GM12878 (cell line): ENCODE results near the gene PIGV. TPM values are rescaled to one million over a fixed set of nuclear protein-coding genes. Genes with fewer than 3 reads are reported as not detected.

Experiments used
- ATAC-seq: fragments of 200-7000 bp; cut with Tn5 transposase; 3 replicates; pipeline ENCODE4 v1.9.1; 2020; ENCODE audit warnings: mild to moderate bottlenecking, moderate library complexity
- BruUV-seq: library from RNA; stranded (reverse); fragments of 400-500 nt; replicated peaks from 2 replicates; lab custom pipeline; 2021; lab: Mats Ljungman, UMichigan
- CTCF ChIA-PET: fragments of 300-600 bp; sonication (Branson Sonifier 250); formaldehyde crosslinking; extraction: SDS; loops from one replicate; lab custom pipeline; 2021; ENCODE audit warnings: inconsistent platforms; lab: Yijun Ruan, JAX
- POLR2A ChIA-PET: fragments of 350-600 bp; formaldehyde crosslinking; extraction: SDS; loops from one replicate; lab custom pipeline; 2021; ENCODE audit warnings: inconsistent platforms; lab: Charles Lee
- RAD21 ChIA-PET: fragments of 300-600 bp; sonication (Branson Sonifier 250); formaldehyde crosslinking; loops from one replicate; lab custom pipeline; 2023; ENCODE audit warnings: antibody characterized with exemption; ENCODE audit not compliant: unreplicated experiment; lab: Charles Lee
- SMC1A ChIA-PET: fragments of 300-600 bp; sonication (Branson Sonifier 250); formaldehyde crosslinking; loops from one replicate; lab custom pipeline; 2023; ENCODE audit not compliant: unreplicated experiment, uncharacterized antibody; lab: Charles Lee
- DNase-seq: peaks from one replicate; pipeline ENCODE4 v3.0.0-alpha.2; 2011; ENCODE audit warnings: low read depth, low spot score
- FAIRE-seq: peaks from 3 replicates; lab custom pipeline; 2011; peaks lifted over from hg19 to GRCh38; lab: Jason Lieb, UNC
- H2AFZ ChIP-seq: 2 replicates; pipeline ENCODE4 v1.6.0; 2011; ENCODE audit warnings: low read depth, low read length, control low read depth; ENCODE audit not compliant: control insufficient read depth
- H3K27ac ChIP-seq: 2 replicates; pipeline ENCODE4 v1.5.1; 2011; ENCODE audit warnings: control low read depth; ENCODE audit not compliant: control insufficient read depth, insufficient read depth
- H3K27me3 ChIP-seq, 2 experiments: replicated peaks in 1 of 2; 2 replicates each; pipeline versions ENCODE4 v1.6.0 to v1.6.1; 2011; ENCODE audit warnings: low read length in 1 of 2; ENCODE audit not compliant: control insufficient read depth in 2 of 2, insufficient read depth in 2 of 2
- H3K36me3 ChIP-seq, 2 experiments: 2 replicates each; pipeline ENCODE4 v1.5.1; 2011; ENCODE audit warnings: low read length in 1 of 2; ENCODE audit not compliant: control insufficient read depth in 2 of 2, insufficient read depth in 2 of 2
- H3K4me1 ChIP-seq: 2 replicates; pipeline ENCODE4 v1.6.1; 2011; ENCODE audit warnings: mild to moderate bottlenecking, low read length, moderate library complexity, mixed read lengths; ENCODE audit not compliant: control insufficient read depth, insufficient read depth
- H3K4me2 ChIP-seq: 2 replicates; pipeline ENCODE4 v1.6.0; 2011; ENCODE audit warnings: control low read depth; ENCODE audit not compliant: control insufficient read depth, insufficient read depth
- H3K4me3 ChIP-seq: fragments of 200-600 bp; sonication (generic); 2 replicates; pipeline ENCODE4 v1.5.1; 2016
- H3K79me2 ChIP-seq: 2 replicates; pipeline ENCODE4 v1.6.0; 2011; ENCODE audit warnings: low read length; ENCODE audit not compliant: control insufficient read depth, insufficient read depth
- H3K9ac ChIP-seq: 2 replicates; pipeline ENCODE4 v1.8.0; 2011; ENCODE audit warnings: low read length, control low read depth, mixed read lengths; ENCODE audit not compliant: control insufficient read depth, insufficient read depth
- H3K9me3 ChIP-seq: replicated peaks from 3 replicates; pipeline ENCODE4 v1.5.1; 2011; ENCODE audit warnings: mild to moderate bottlenecking, low read length; ENCODE audit not compliant: control insufficient read depth, insufficient read depth
- H4K20me1 ChIP-seq: 2 replicates; pipeline ENCODE4 v1.6.0; 2011; ENCODE audit not compliant: control insufficient read depth, insufficient read depth
- ATF3 ChIP-seq: IDR thresholded peaks from 2 replicates; pipeline ENCODE4 v1.6.1; 2011; ENCODE audit warnings: low read depth, mild to moderate bottlenecking, low read length, moderate library complexity, borderline replicate concordance; ENCODE audit errors: extremely low read depth
- ATF7 ChIP-seq: fragments of 450-650 bp; IDR thresholded peaks from 2 replicates; pipeline ENCODE4 v1.6.1; 2016; ENCODE audit warnings: low read depth, mild to moderate bottlenecking
- BCL11A ChIP-seq: IDR thresholded peaks from 2 replicates; pipeline ENCODE4 v1.6.1; 2011; ENCODE audit warnings: low read depth, low read length
- CHD2 ChIP-seq: IDR thresholded peaks from 2 replicates; pipeline ENCODE4 v1.6.1; 2011; ENCODE audit warnings: low read depth, low read length, improper control_type of control experiment, borderline replicate concordance
- FOXK2 ChIP-seq: fragments of 450-650 bp; IDR thresholded peaks from 2 replicates; pipeline ENCODE4 v1.6.1; 2017; ENCODE audit warnings: mild to moderate bottlenecking, moderate library complexity
- HCFC1 ChIP-seq: fragments of 150-350 bp; IDR thresholded peaks from 2 replicates; pipeline ENCODE4 v1.6.1; 2014; ENCODE audit warnings: low read length
- IRF4 ChIP-seq: IDR thresholded peaks from 2 replicates; pipeline ENCODE4 v1.6.1; 2011; ENCODE audit warnings: low read depth, low read length
- JUND ChIP-seq: IDR thresholded peaks from 2 replicates; pipeline ENCODE4 v1.6.1; 2012; ENCODE audit warnings: low read depth, mild to moderate bottlenecking, low read length, improper control_type of control experiment, moderate library complexity
- NFXL1 ChIP-seq: fragments of 450-650 bp; IDR thresholded peaks from 2 replicates; pipeline ENCODE4 v1.6.1; 2017; ENCODE audit warnings: antibody characterized with exemption, mild to moderate bottlenecking, borderline replicate concordance
- NR2F1 ChIP-seq: fragments of 450-650 bp; conservative IDR thresholded peaks from 2 replicates; pipeline ENCODE4 v1.6.1; 2017; ENCODE audit warnings: mild to moderate bottlenecking
- POLR2AphosphoS2 ChIP-seq: IDR thresholded peaks from 2 replicates; pipeline ENCODE4 v1.6.1; 2011; ENCODE audit warnings: low read depth, mild to moderate bottlenecking, low read length, improper control_type of control experiment, moderate library complexity
- POLR2AphosphoS5 ChIP-seq: IDR thresholded peaks from 2 replicates; pipeline ENCODE4 v1.6.1; 2011; ENCODE audit warnings: mild to moderate bottlenecking, low read length, inconsistent platforms
- TARDBP ChIP-seq: IDR thresholded peaks from 2 replicates; pipeline ENCODE4 v1.6.1; 2016; ENCODE audit warnings: borderline replicate concordance
- USF1 ChIP-seq: IDR thresholded peaks from 2 replicates; pipeline ENCODE4 v1.6.1; 2011; ENCODE audit warnings: borderline replicate concordance, low read depth, mild to moderate bottlenecking, moderate library complexity, mixed read lengths, low read length; ENCODE audit not compliant: insufficient read depth; ENCODE audit errors: extremely low read length
- ZNF592 ChIP-seq: fragments of 450-650 bp; IDR thresholded peaks from 2 replicates; pipeline ENCODE4 v1.6.1; 2017; ENCODE audit warnings: mild to moderate bottlenecking, moderate library complexity
- WGBS: methylation state at CpG from one replicate; pipeline ENCODE4 v1.1.6; 2016; ENCODE audit warnings: low lambda C conversion rate; ENCODE audit not compliant: insufficient replicate concordance, insufficient coverage; ENCODE audit errors: missing lambda C conversion rate; 5-methylcytosine and 5-hydroxymethylcytosine counted together
- in situ Hi-C: fragments of 300-500 bp; cut with MboI; formaldehyde crosslinking; loops from 9 replicates; pipeline ENCODE4 v1.14.3; 2018; ENCODE audit warnings: mixed read lengths
- intact Hi-C: fragments of 100-400 bp; cut with micrococcal nuclease; formaldehyde crosslinking; loops from one replicate; pipeline ENCODE4 v1.14.2; 2022; ENCODE audit not compliant: unreplicated experiment
- polyA plus RNA-seq, 11 experiments: library from polyadenylated mRNA; depleted of rRNA in 4 of 11; unstranded in 6 of 11; stranded (reverse) in 5 of 11; fragments of >200 nt; fragmentation: Nextera tagmentation in 4 of 11; fragmentation: Illumina TruSeq in 1 of 11; extraction: Ambion mirVana in 4 of 11; extraction: Trizol in 1 of 11; gene quantifications; 1 replicate in 1 of 11; 2 replicates in 10 of 11; pipeline versions ENCODE4 v1.2.1 to v1.2.3, GENCODE V29; 2011 to 2016; ENCODE audit warnings: inconsistent platforms in 2 of 11, missing spikeins in 2 of 11, low read depth in 1 of 11
- total RNA-seq, 4 experiments: library from RNA; depleted of rRNA in 3 of 4; stranded (reverse); fragments of >200 nt in 3 of 4; fragmentation: Illumina TruSeq in 1 of 4; extraction: Trizol in 1 of 4; gene quantifications; 2 replicates each; pipeline versions ENCODE4 v1.2.1 to v1.2.3, GENCODE V29; 2013 to 2021
- TF ChIP-seq, protein P1 (sequence below): fragments of 150-350 bp; IDR thresholded peaks from 2 replicates; pipeline ENCODE4 v1.6.1; 2014; ENCODE audit warnings: mild to moderate bottlenecking, low read depth, low read length

Gene PIGV
- total and polyA plus RNA-seq, 10 of the 15 experiments (the other 5 are each of a cell fraction or from before 2014, with no cell fraction given) = 8.8 to 18.1 (median 11.9) TPM

- H3K4me2 ChIP-seq = no peak overlapping the region
- no peak for DNase-seq
- no peak overlapping the region for H2AFZ ChIP-seq
- WGBS = 93% methylated on average over 4 of the region's 4 CpGs
- no peak overlapping the region for H3K9ac ChIP-seq
- H3K79me2 ChIP-seq = no peaks in the 10 kb centered on the region; the same call in 1 of the 2 replicates
- no TSS peak for BruUV-seq
- intact Hi-C loops = no loop called here
- H4K20me1 ChIP-seq = no peaks in the 10 kb centered on the region; the same call in 1 of the 2 replicates
- ChIA-PET RAD21 (no interaction called here), SMC1A (no interaction called here), CTCF (no interaction called here), POLR2A (no interaction called here)
- peaks cover 7% of the 10 kb centered on the region; the same call in 1 of the 2 replicates for H3K4me1 ChIP-seq
- H3K27ac ChIP-seq = no peak overlapping the region
- H3K36me3 ChIP-seq = peaks cover 53 to 63% of the 10 kb centered on the region in 2 experiments
- no peaks in the 10 kb centered on the region for H3K27me3 ChIP-seq
- no peak for FAIRE-seq
- no peak overlapping the region for H3K4me3 ChIP-seq
- in situ Hi-C loops = loop anchor here (5.0 kb wide), 1 partner anchor 52 kb away; the partner anchor contains the start of gene ZDHHC18
- H3K9me3 ChIP-seq = no peaks in the 10 kb centered on the region
- ATAC-seq = no peak
- TF ChIP-seq ATF7 (no peak), JUND (no peak), POLR2AphosphoS5 (no peak), ZNF592 (no peak), ATF3 (no peak), BCL11A (no peak), TARDBP (no peak), USF1 (no peak), CHD2 (no peak), FOXK2 (no peak), NFXL1 (no peak), NR2F1 (no peak), HCFC1 (no peak), IRF4 (no peak), POLR2AphosphoS2 (no peak)
- TF ChIP-seq, protein P1, sequence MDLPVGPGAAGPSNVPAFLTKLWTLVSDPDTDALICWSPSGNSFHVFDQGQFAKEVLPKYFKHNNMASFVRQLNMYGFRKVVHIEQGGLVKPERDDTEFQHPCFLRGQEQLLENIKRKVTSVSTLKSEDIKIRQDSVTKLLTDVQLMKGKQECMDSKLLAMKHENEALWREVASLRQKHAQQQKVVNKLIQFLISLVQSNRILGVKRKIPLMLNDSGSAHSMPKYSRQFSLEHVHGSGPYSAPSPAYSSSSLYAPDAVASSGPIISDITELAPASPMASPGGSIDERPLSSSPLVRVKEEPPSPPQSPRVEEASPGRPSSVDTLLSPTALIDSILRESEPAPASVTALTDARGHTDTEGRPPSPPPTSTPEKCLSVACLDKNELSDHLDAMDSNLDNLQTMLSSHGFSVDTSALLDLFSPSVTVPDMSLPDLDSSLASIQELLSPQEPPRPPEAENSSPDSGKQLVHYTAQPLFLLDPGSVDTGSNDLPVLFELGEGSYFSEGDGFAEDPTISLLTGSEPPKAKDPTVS = no peak
Measured at GRCh38 chr1:26775666-26776065, 12.1 kb upstream of the PIGV start.
